Peyer's patch (tissue), 4 donors: ENCODE measurements around the gene KLHL29. TPM values are rescaled to one million over a fixed set of nuclear protein-coding genes. Genes with fewer than 3 reads are reported as not detected.

Experiments used
- DNase-seq, 3 donors: peaks; one replicate each; pipeline ENCODE4 v3.0.0-alpha.2; 2017 to 2019
- H3K27ac ChIP-seq, 4 donors: fragments of 200-600 bp; sonication (generic); one replicate each; pipeline ENCODE4 v1.5.1; 2016 to 2019
- H3K27me3 ChIP-seq, 2 donors: fragments of 200-600 bp; sonication (generic); one replicate each; pipeline ENCODE4 v1.5.1; 2019
- H3K36me3 ChIP-seq, 3 donors: fragments of 200-600 bp; sonication (generic); one replicate each; pipeline ENCODE4 v1.5.1; 2016 to 2019
- H3K4me1 ChIP-seq, 4 donors: fragments of 200-600 bp; sonication (generic); one replicate each; pipeline ENCODE4 v1.5.1; 2016 to 2019
- H3K4me3 ChIP-seq, 4 donors: fragments of 200-600 bp; sonication (generic); 1 replicate in 3 of 4; 2 replicates in 1 of 4; pipeline ENCODE4 v1.5.1; 2016 to 2019; ENCODE audit warnings: mild to moderate bottlenecking in 1 of 4
- H3K9me3 ChIP-seq, 4 donors: fragments of 200-600 bp; sonication (generic); one replicate each; pipeline ENCODE4 v1.5.1; 2016 to 2019; ENCODE audit warnings: mild to moderate bottlenecking in 1 of 4
- CTCF ChIP-seq, 6 experiments: fragments of 450-650 bp in 4 of 6; fragments of 200-600 bp in 2 of 6; sonication (generic) in 1 of 6; IDR thresholded peaks; one replicate each; pipeline ENCODE4 v1.5.1; 2017 to 2019; ENCODE audit warnings: antibody characterized with exemption in 6 of 6, mild to moderate bottlenecking in 3 of 6, moderate library complexity in 1 of 6
- POLR2A ChIP-seq, 2 donors: fragments of 450-650 bp; IDR thresholded peaks; one replicate each; pipeline ENCODE4 v1.5.1; 2017; ENCODE audit warnings: antibody characterized with exemption in 2 of 2, mild to moderate bottlenecking in 2 of 2, moderate library complexity in 2 of 2
- total RNA-seq, 4 donors: library from RNA; depleted of rRNA; stranded (reverse); fragments of >200 nt; gene quantifications; one replicate each; pipeline ENCODE4 v1.1.0, GENCODE V29; 2016

Gene KLHL29
- total RNA-seq, 4 donors from 2014 or later: 1.1 to 18.2 (median 5.0) TPM

GRCh38 chr2:23686405-23687029 is 301.5 kb downstream of the KLHL29 start:
- no peak for TF ChIP-seq POLR2A (IDR thresholded peaks at IDR 0.05)
- TF ChIP-seq CTCF (IDR thresholded peaks at IDR 0.05): no peak
- H3K4me1 ChIP-seq: no peaks in the 10 kb centered on the region
- no peak for DNase-seq
- H3K36me3 ChIP-seq: no peaks in the 10 kb centered on the region
- no peak overlapping the region for H3K4me3 ChIP-seq
- no peaks in the 10 kb centered on the region for H3K27me3 ChIP-seq
- H3K27ac ChIP-seq: no peak overlapping the region
- no peaks in the 10 kb centered on the region for H3K9me3 ChIP-seq

- no peak for DNase-seq
Observed at GRCh38 chr2:23687214-23687613, 302.2 kb downstream of the KLHL29 start.

GRCh38 chr2:23687713-23688112 is 302.7 kb downstream of the KLHL29 start:
- Histone ChIP-seq H3K4me3 (no peak overlapping the region), H3K36me3 (no peaks in the 10 kb centered on the region), H3K9me3 (no peaks in the 10 kb centered on the region), H3K27ac (no peak overlapping the region), H3K4me1 (no peaks in the 10 kb centered on the region), H3K27me3 (no peaks in the 10 kb centered on the region)
- no peak for DNase-seq
- TF ChIP-seq CTCF (IDR thresholded peaks at IDR 0.05) (no peak), POLR2A (IDR thresholded peaks at IDR 0.05) (no peak)

More at GRCh38 chr2:23687214-23687613, 302.2 kb downstream of the KLHL29 start:
- Histone ChIP-seq H3K36me3 (no peaks in the 10 kb centered on the region), H3K27ac (no peak overlapping the region), H3K4me1 (no peaks in the 10 kb centered on the region), H3K27me3 (no peaks in the 10 kb centered on the region), H3K9me3 (no peaks in the 10 kb centered on the region), H3K4me3 (no peak overlapping the region)
- TF ChIP-seq POLR2A (IDR thresholded peaks at IDR 0.05) (no peak), CTCF (IDR thresholded peaks at IDR 0.05) (no peak)

- DNase-seq: no peak
- Histone ChIP-seq H3K4me1 (no peaks in the 10 kb centered on the region), H3K27ac (no peak overlapping the region), H3K9me3 (no peaks in the 10 kb centered on the region), H3K36me3 (no peaks in the 10 kb centered on the region), H3K4me3 (no peak overlapping the region), H3K27me3 (no peaks in the 10 kb centered on the region)
- TF ChIP-seq POLR2A (IDR thresholded peaks at IDR 0.05): no peak
- no peak for TF ChIP-seq CTCF (IDR thresholded peaks at IDR 0.05)
Observed at GRCh38 chr2:23688486-23689130, 303.6 kb downstream of the KLHL29 start.

GRCh38 chr2:23689131-23689700 is 304.2 kb downstream of the KLHL29 start:
- Histone ChIP-seq H3K9me3 (no peaks in the 10 kb centered on the region), H3K36me3 (no peaks in the 10 kb centered on the region), H3K4me3 (no peak overlapping the region), H3K27me3 (no peaks in the 10 kb centered on the region), H3K27ac (no peak overlapping the region), H3K4me1 (no peaks in the 10 kb centered on the region)
- no peak for DNase-seq
- TF ChIP-seq POLR2A (IDR thresholded peaks at IDR 0.05) (no peak), CTCF (IDR thresholded peaks at IDR 0.05) (no peak)
